ENCODE measurements around the gene SNRNP25. TPM values are rescaled to one million over a fixed set of nuclear protein-coding genes. Genes with fewer than 3 reads are reported as not detected.

Gene SNRNP25
- total and polyA plus RNA-seq, 4 experiments from 2014 or later: 10.0 to 20.1 (median 11.3) TPM

- H3K36me3 ChIP-seq (ENCODE audit: insufficient read depth, low read length): no peaks in the 10 kb centered on the region
- Mint-ChIP-seq H3K36me3 (no peaks in the 10 kb centered on the region), H3K9me3 (no peaks in the 10 kb centered on the region), H3K27me3 (peaks cover 0 to 4% of the 10 kb centered on the region in 2 donors), H3K4me3 (no peak overlapping the region), H3K27ac (peak overlapping the region in 1 of 7 donors; percentile 35), H3K4me1 (peaks cover 0 to 6% (median 3%) of the 10 kb centered on the region in 4 donors)
- no peak overlapping the region for H3K27ac ChIP-seq (ENCODE audit: low read depth, low read length)
- ChIA-PET POLR2A (ENCODE audit: partially characterized antibody) (no interaction called here), CTCF (ENCODE audit: partially characterized antibody) (interaction anchor here (1.1 to 6.7 kb wide), 12 partner anchors 11 to 298 kb away, joined by 3 to 165 read pairs (median 6); partner anchors contain the start of genes POLR3K and SNRNP25)
- H3K4me1 ChIP-seq (ENCODE audit: insufficient read depth, low read length): no peaks in the 10 kb centered on the region
- no peaks in the 10 kb centered on the region for H3K27me3 ChIP-seq (ENCODE audit: insufficient read depth, low read length)
- DNase-seq: peak in 1 of 5 donors; percentile 14
- no peak overlapping the region for H3K4me3 ChIP-seq (ENCODE audit: low read length in 2 of 2)
- H3K9me3 ChIP-seq (ENCODE audit: control insufficient read depth in 1 of 2, low read length in 2 of 2): no peaks in the 10 kb centered on the region
- intact Hi-C loops (cut with micrococcal nuclease): no loop called here
Measured at GRCh38 chr16:63998-64913, 10.6 kb downstream of the SNRNP25 start.

- peaks cover 0 to 6% (median 3%) of the 10 kb centered on the region in 4 donors for H3K4me1 Mint-ChIP-seq
- Histone ChIP-seq H3K36me3 (ENCODE audit: insufficient read depth, low read length) (no peaks in the 10 kb centered on the region), H3K27ac (ENCODE audit: low read depth, low read length) (no peak overlapping the region), H3K4me3 (ENCODE audit: low read length in 2 of 2) (no peak overlapping the region), H3K4me1 (ENCODE audit: insufficient read depth, low read length) (no peaks in the 10 kb centered on the region), H3K9me3 (ENCODE audit: control insufficient read depth in 1 of 2, low read length in 2 of 2) (no peaks in the 10 kb centered on the region), H3K27me3 (ENCODE audit: insufficient read depth, low read length) (no peaks in the 10 kb centered on the region)
- no peak overlapping the region for H3K4me3 Mint-ChIP-seq
- CTCF ChIA-PET (ENCODE audit: partially characterized antibody): interaction anchor here (0.6 to 6.7 kb wide), 17 partner anchors 10 to 1846 kb away, joined by 3 to 165 read pairs (median 5); partner anchors contain the start of genes POLR3K and SNRNP25
- no peak overlapping the region for H3K27ac Mint-ChIP-seq
- H3K36me3 Mint-ChIP-seq: no peaks in the 10 kb centered on the region
- POLR2A ChIA-PET (ENCODE audit: partially characterized antibody): no interaction called here
- DNase-seq: peak in 1 of 5 donors; percentile 9
- peaks cover 0 to 4% of the 10 kb centered on the region in 2 donors for H3K27me3 Mint-ChIP-seq
- intact Hi-C loops (cut with micrococcal nuclease): loop anchor here (1.0 kb wide), 3 partner anchors 32 to 297 kb away; no protein-coding TSS in a partner anchor
- no peaks in the 10 kb centered on the region for H3K9me3 Mint-ChIP-seq
Measured at GRCh38 chr16:64914-65255, 11.3 kb downstream of the SNRNP25 start.

GRCh38 chr16:65745-66144, 12.1 kb downstream of the SNRNP25 start:
- H3K9me3 ChIP-seq (ENCODE audit: control insufficient read depth in 1 of 2, low read length in 2 of 2): no peaks in the 10 kb centered on the region
- POLR2A ChIA-PET (ENCODE audit: partially characterized antibody): interaction anchor here (0.7 to 1.5 kb wide), 4 partner anchors 12 to 115 kb away, joined by 3 to 8 read pairs (median 4); partner anchors contain the start of genes HBQ1 and MPG

GRCh38 chr16:66309-67182, 12.9 kb downstream of the SNRNP25 start:
- no peaks in the 10 kb centered on the region for H3K9me3 Mint-ChIP-seq
- Histone ChIP-seq H3K36me3 (ENCODE audit: insufficient read depth, low read length) (no peaks in the 10 kb centered on the region), H3K4me1 (ENCODE audit: insufficient read depth, low read length) (no peaks in the 10 kb centered on the region), H3K27ac (ENCODE audit: low read depth, low read length) (no peak overlapping the region), H3K4me3 (ENCODE audit: low read length in 2 of 2) (no peak overlapping the region), H3K9me3 (ENCODE audit: control insufficient read depth in 1 of 2, low read length in 2 of 2) (no peaks in the 10 kb centered on the region), H3K27me3 (ENCODE audit: insufficient read depth, low read length) (peaks cover 4% of the 10 kb centered on the region)
- H3K4me3 Mint-ChIP-seq: no peak overlapping the region
- POLR2A ChIA-PET (ENCODE audit: partially characterized antibody): interaction anchor here (0.7 to 1.5 kb wide), 3 partner anchors 11 to 30 kb away, joined by 3 to 8 read pairs (median 5); partner anchors contain the start of gene MPG
- CTCF ChIA-PET (ENCODE audit: partially characterized antibody): interaction anchor here (0.6 to 6.7 kb wide), 25 partner anchors 8 to 425 kb away, joined by 3 to 165 read pairs (median 4); partner anchors contain the start of genes MPG, MRPL28, POLR3K and SNRNP25
- DNase-seq: peak in 1 of 5 donors; percentile 25
- intact Hi-C loops (cut with micrococcal nuclease): no loop called here
- no peaks in the 10 kb centered on the region for H3K36me3 Mint-ChIP-seq
- peaks cover 0 to 6% (median 3%) of the 10 kb centered on the region in 4 donors for H3K4me1 Mint-ChIP-seq
- peaks cover 6 to 7% of the 10 kb centered on the region in 2 donors for H3K27me3 Mint-ChIP-seq
- no peak overlapping the region for H3K27ac Mint-ChIP-seq

More at GRCh38 chr16:65745-66144, 12.1 kb downstream of the SNRNP25 start:
- H3K36me3 Mint-ChIP-seq: no peaks in the 10 kb centered on the region
- Histone ChIP-seq H3K36me3 (ENCODE audit: insufficient read depth, low read length) (no peaks in the 10 kb centered on the region), H3K4me3 (ENCODE audit: low read length in 2 of 2) (no peak overlapping the region), H3K27me3 (ENCODE audit: insufficient read depth, low read length) (no peaks in the 10 kb centered on the region), H3K4me1 (ENCODE audit: insufficient read depth, low read length) (no peaks in the 10 kb centered on the region), H3K27ac (ENCODE audit: low read depth, low read length) (no peak overlapping the region)
- H3K27ac Mint-ChIP-seq: no peak overlapping the region
- peaks cover 0 to 6% (median 3%) of the 10 kb centered on the region in 4 donors for H3K4me1 Mint-ChIP-seq
- H3K4me3 Mint-ChIP-seq: no peak overlapping the region
- intact Hi-C loops (cut with micrococcal nuclease): loop anchor here (1.0 kb wide), 3 partner anchors 32 to 297 kb away; no protein-coding TSS in a partner anchor
- peaks cover 2 to 6% of the 10 kb centered on the region in 2 donors for H3K27me3 Mint-ChIP-seq
- H3K9me3 Mint-ChIP-seq: no peaks in the 10 kb centered on the region
- DNase-seq: peak; percentile 75 to 81 (median 77)
- CTCF ChIA-PET (ENCODE audit: partially characterized antibody): interaction anchor here (0.6 to 6.7 kb wide), 26 partner anchors 9 to 426 kb away, joined by 3 to 165 read pairs (median 4); partner anchors contain the start of genes MPG, MRPL28, POLR3K and SNRNP25

GRCh38 chr16:67183-67791, 13.7 kb downstream of the SNRNP25 start:
- no peak overlapping the region for H3K4me3 ChIP-seq (ENCODE audit: low read length in 2 of 2)
- H3K36me3 ChIP-seq (ENCODE audit: insufficient read depth, low read length): no peaks in the 10 kb centered on the region
- peak in 1 of 5 donors; percentile 10 for DNase-seq
- ChIA-PET POLR2A (ENCODE audit: partially characterized antibody) (no interaction called here), CTCF (ENCODE audit: partially characterized antibody) (interaction anchor here (0.6 to 6.7 kb wide), 3 partner anchors 18 to 44 kb away, joined by 3 to 165 read pairs (median 3); no protein-coding TSS in a partner anchor)
- peaks cover 6 to 7% of the 10 kb centered on the region in 2 donors for H3K27me3 Mint-ChIP-seq
- peaks cover 4% of the 10 kb centered on the region for H3K27me3 ChIP-seq (ENCODE audit: insufficient read depth, low read length)
- peak overlapping the region in 1 of 7 donors; percentile 52 for H3K27ac Mint-ChIP-seq
- H3K9me3 ChIP-seq (ENCODE audit: control insufficient read depth in 1 of 2, low read length in 2 of 2): no peaks in the 10 kb centered on the region
- no peaks in the 10 kb centered on the region for H3K4me1 ChIP-seq (ENCODE audit: insufficient read depth, low read length)
- no peaks in the 10 kb centered on the region for H3K36me3 Mint-ChIP-seq
- H3K9me3 Mint-ChIP-seq: no peaks in the 10 kb centered on the region
- no peak overlapping the region for H3K27ac ChIP-seq (ENCODE audit: low read depth, low read length)
- peaks cover 0 to 6% (median 3%) of the 10 kb centered on the region in 4 donors for H3K4me1 Mint-ChIP-seq
- intact Hi-C loops (cut with micrococcal nuclease): no loop called here
- no peak overlapping the region for H3K4me3 Mint-ChIP-seq

- Mint-ChIP-seq H3K27me3 (peaks cover 10 to 11% of the 10 kb centered on the region in 2 donors), H3K4me1 (peaks cover 4 to 11% (median 7%) of the 10 kb centered on the region in 4 donors), H3K4me3 (no peak overlapping the region), H3K9me3 (peaks cover 0 to 1% (median 0%) of the 10 kb centered on the region in 8 donors), H3K27ac (peak overlapping the region in 1 of 7 donors; percentile 52), H3K36me3 (no peaks in the 10 kb centered on the region)
- ChIA-PET POLR2A (ENCODE audit: partially characterized antibody) (no interaction called here), CTCF (ENCODE audit: partially characterized antibody) (interaction anchor here (0.8 to 6.7 kb wide), 4 partner anchors 12 to 29 kb away, joined by 3 to 165 read pairs (median 6); no protein-coding TSS in a partner anchor)
- Histone ChIP-seq H3K9me3 (ENCODE audit: control insufficient read depth in 1 of 2, low read length in 2 of 2) (no peaks in the 10 kb centered on the region), H3K36me3 (ENCODE audit: insufficient read depth, low read length) (no peaks in the 10 kb centered on the region), H3K4me3 (ENCODE audit: low read length in 2 of 2) (no peak overlapping the region), H3K27me3 (ENCODE audit: insufficient read depth, low read length) (peaks cover 10% of the 10 kb centered on the region), H3K4me1 (ENCODE audit: insufficient read depth, low read length) (no peaks in the 10 kb centered on the region), H3K27ac (ENCODE audit: low read depth, low read length) (no peak overlapping the region)
- DNase-seq: no peak
- intact Hi-C loops (cut with micrococcal nuclease): no loop called here
Measured at GRCh38 chr16:67884-68789, 14.5 kb downstream of the SNRNP25 start.

All from CD4-positive, alpha-beta memory T cell (primary cell).